HG03457 (cell line): ENCODE data around the gene PTCD1.
A peak's percentile ranks its signal among the peaks of the same experiment; 100 is the strongest.

ENCODE experiments used
- ATAC-seq: cut with Tn5 transposase; IDR thresholded peaks from one replicate; pipeline ENCODE4 v1.9.1; 2021; ENCODE audit warnings: moderate number of reproducible peaks; ENCODE audit not compliant: unreplicated experiment

Gene PTCD1

GRCh38 chr7:99408379-99409191 lies 30.0 kb downstream of the PTCD1 start, which contains the start of the genes BUD31 and PDAP1:
BUD31 (plus strand) TSS chr7:99408969; CDS start chr7:99411093, 2,124 bp downstream.
PDAP1 (minus strand) TSS chr7:99408597; CDS start chr7:99408548, 49 bp downstream.
- peak; percentile 66 for ATAC-seq

- ATAC-seq, result no peak
Observed at GRCh38 chr7:99407872-99408378, 30.7 kb downstream of the PTCD1 start.

GRCh38 chr7:99406557-99406956 lies 32.0 kb downstream of the PTCD1 start:
- no peak for ATAC-seq

- ATAC-seq, result no peak
Observed at GRCh38 chr7:99404977-99405320, 33.6 kb downstream of the PTCD1 start.

- no peak for ATAC-seq
Observed at GRCh38 chr7:99404235-99404976, 34.2 kb downstream of the PTCD1 start.

- no peak for ATAC-seq
Observed at GRCh38 chr7:99403764-99404163, 34.8 kb downstream of the PTCD1 start.

GRCh38 chr7:99402854-99403253 lies 35.7 kb downstream of the PTCD1 start:
- ATAC-seq, result no peak

- no peak for ATAC-seq
Observed at GRCh38 chr7:99399597-99399996, 39.0 kb downstream of the PTCD1 start.

GRCh38 chr7:99398891-99399445 lies 39.6 kb downstream of the PTCD1 start:
- no peak for ATAC-seq

- no peak for ATAC-seq
Observed at GRCh38 chr7:99397297-99397983, 41.2 kb downstream of the PTCD1 start.

GRCh38 chr7:99396418-99397296 lies 41.9 kb downstream of the PTCD1 start:
- ATAC-seq, result no peak

- ATAC-seq, result no peak
Observed at GRCh38 chr7:99395616-99396327, 42.8 kb downstream of the PTCD1 start.

GRCh38 chr7:99394188-99394502 lies 44.5 kb downstream of the PTCD1 start:
- ATAC-seq, result no peak

GRCh38 chr7:99393355-99394187 lies 45.0 kb downstream of the PTCD1 start:
- ATAC-seq, result no peak

GRCh38 chr7:99392659-99393354 lies 45.8 kb downstream of the PTCD1 start:
- ATAC-seq, result no peak

- no peak for ATAC-seq
Observed at GRCh38 chr7:99392046-99392445, 46.6 kb downstream of the PTCD1 start.

GRCh38 chr7:99390941-99391602 lies 47.5 kb downstream of the PTCD1 start:
- no peak for ATAC-seq

GRCh38 chr7:99389772-99390171 lies 48.8 kb downstream of the PTCD1 start:
- ATAC-seq, result no peak
